ENCODE results near the gene CLNS1A.
A peak's percentile ranks its signal among the peaks of the same experiment; 100 is the strongest.

The CLNS1A gene

GRCh38 chr11:77665240-77665965 is 27.8 kb upstream of the CLNS1A start:
- no peak overlapping the region for H3K4me3 ChIP-seq (replicated peaks; ENCODE audit: low read depth, low read length)
- no peak for DNase-seq (ENCODE audit: low read depth)
- no peak for TF ChIP-seq CTCF (IDR thresholded peaks at IDR 0.05; ENCODE audit: low read length, missing control alignments)

- no peak for DNase-seq (ENCODE audit: low read depth)
- no peak for TF ChIP-seq CTCF (IDR thresholded peaks at IDR 0.05; ENCODE audit: low read length, missing control alignments)
- H3K4me3 ChIP-seq (replicated peaks; ENCODE audit: low read depth, low read length), result no peak overlapping the region
Measured at GRCh38 chr11:77661670-77662069, 24.1 kb upstream of the CLNS1A start.

GRCh38 chr11:77660947-77661346 is 23.4 kb upstream of the CLNS1A start:
- H3K4me3 ChIP-seq (replicated peaks; ENCODE audit: low read depth, low read length), result no peak overlapping the region
- TF ChIP-seq CTCF (IDR thresholded peaks at IDR 0.05; ENCODE audit: low read length, missing control alignments), result no peak
- DNase-seq (ENCODE audit: low read depth), result no peak

GRCh38 chr11:77658213-77659013 is 20.8 kb upstream of the CLNS1A start:
- no peak overlapping the region for H3K4me3 ChIP-seq (replicated peaks; ENCODE audit: low read depth, low read length)
- TF ChIP-seq CTCF (IDR thresholded peaks at IDR 0.05; ENCODE audit: low read length, missing control alignments), result no peak
- DNase-seq (ENCODE audit: low read depth), result peak; percentile 45

GRCh38 chr11:77656362-77656761 is 18.8 kb upstream of the CLNS1A start:
- no peak for DNase-seq (ENCODE audit: low read depth)
- TF ChIP-seq CTCF (IDR thresholded peaks at IDR 0.05; ENCODE audit: low read length, missing control alignments), result no peak
- no peak overlapping the region for H3K4me3 ChIP-seq (replicated peaks; ENCODE audit: low read depth, low read length)

- H3K4me3 ChIP-seq (replicated peaks; ENCODE audit: low read depth, low read length), result no peak overlapping the region
Measured at GRCh38 chr11:77654770-77655434, 17.3 kb upstream of the CLNS1A start.

More at GRCh38 chr11:77654770-77655434, 17.3 kb upstream of the CLNS1A start:
- TF ChIP-seq CTCF (IDR thresholded peaks at IDR 0.05; ENCODE audit: low read length, missing control alignments), result no peak
- DNase-seq (ENCODE audit: low read depth), result no peak

Data from fibroblast of pulmonary artery (primary cell).